GM18499 (cell line): Measurements from ENCODE around the gene HINT2.
A peak's percentile ranks its signal among the peaks of the same experiment; 100 is the strongest.

ENCODE experiments used
- ATAC-seq: cut with Tn5 transposase; IDR thresholded peaks from one replicate; pipeline ENCODE4 v1.9.1; 2021; ENCODE audit warnings: moderate number of reproducible peaks; ENCODE audit not compliant: insufficient read depth, unreplicated experiment

The HINT2 gene

DNA sequence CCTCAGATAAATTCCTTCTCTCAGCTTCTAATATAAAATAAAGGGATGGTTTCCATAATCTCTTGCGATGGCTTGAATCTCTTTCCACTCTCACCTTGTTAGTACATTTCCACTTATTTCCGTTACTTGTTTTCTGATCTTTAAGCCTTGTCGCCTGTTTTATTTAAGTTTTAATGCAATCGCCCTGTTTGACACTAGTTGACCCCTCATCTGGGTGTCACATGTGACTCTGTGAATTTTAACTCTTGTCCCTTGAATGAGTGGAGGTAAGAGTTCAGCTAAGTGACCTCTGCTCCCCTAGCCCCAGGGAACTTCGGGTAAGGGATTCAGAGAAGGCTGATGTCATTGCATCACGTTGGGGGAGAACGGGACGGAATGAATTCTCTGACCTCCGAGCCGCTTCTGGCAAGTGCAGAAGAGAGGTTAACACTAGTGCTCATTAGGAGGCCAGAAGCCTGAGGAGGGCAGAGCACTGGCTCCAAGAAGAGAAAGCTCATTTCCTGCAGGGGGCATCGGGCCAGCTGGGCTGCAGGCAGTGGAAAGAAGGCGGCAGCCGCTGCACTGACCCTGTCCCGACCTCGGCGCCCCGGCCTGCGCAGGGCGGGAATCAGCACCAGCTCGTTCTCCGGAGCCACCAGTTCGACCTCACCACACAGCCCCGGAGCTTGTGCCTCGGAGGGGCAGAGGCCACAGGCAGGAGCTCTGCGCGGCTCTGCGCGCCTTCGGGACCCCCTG, 569 bp downstream of the HINT2 start:
- ATAC-seq = no peak

DNA sequence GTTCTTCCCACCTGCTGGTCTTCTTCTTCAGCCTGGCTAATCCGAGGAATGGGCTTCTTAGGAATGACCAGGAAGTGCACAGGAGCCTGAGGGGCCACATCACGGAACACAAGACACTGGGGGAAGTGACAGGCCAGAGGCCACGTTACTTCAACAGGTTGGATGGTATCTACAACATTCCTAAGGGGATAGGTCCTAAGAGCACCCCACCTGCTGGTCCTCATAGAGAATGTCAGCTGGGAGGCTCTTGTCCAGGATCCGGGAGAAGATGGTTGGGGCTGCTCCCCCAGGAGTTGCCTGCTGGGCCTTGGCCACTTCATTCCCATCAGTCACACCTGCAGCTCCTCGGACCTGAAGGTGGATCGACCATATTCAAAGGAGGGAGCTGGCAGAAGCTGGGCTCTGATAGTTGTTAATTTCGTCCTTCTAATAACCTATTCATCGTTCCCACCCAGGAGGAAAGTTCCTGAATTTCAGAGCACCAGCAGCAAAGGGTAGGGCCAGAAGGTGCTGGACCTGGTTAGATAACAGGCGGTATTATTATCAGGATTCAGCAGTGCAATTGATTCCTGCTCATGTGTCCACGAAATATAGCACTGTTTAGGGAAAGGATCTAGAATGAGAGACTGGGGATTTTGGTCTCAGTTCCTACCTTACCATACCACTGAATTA, 1.3 kb downstream of the HINT2 start:
- ATAC-seq = no peak

DNA sequence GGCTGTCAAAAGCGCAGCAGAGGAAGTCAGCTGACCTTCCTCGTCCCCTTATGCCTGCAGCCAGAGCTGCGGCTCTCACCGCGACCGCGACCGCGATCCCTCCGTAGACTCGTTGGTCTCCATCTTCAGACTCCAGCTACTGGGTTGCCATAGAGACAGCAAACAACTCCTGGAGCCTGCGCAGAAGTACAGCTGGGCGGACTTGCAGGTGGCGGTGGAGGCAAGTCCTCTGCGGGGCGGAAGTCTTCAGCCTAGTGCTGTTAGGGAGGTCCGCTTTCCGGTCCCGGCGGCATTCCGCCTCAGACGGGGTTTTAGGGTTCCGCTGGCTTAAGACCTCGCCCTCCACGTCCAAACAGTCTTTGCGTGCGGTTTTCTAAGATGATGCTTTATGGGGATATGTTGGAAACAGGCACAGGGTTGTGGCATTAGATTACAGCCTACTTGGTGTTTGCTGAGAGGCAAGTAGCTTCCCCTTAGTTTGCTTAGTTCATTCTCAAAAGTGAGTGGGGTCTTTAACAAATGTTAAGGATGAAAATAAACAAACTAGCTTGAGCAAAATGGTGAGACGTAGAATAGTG, 2.7 kb downstream of the HINT2 start, which contains the start of gene SPAG8:
Gene SPAG8, minus strand, starts transcription at position 238 of the 578 bp plus-strand sequence. Its CDS starts 115 bp downstream, at position 123.
- ATAC-seq = peak; percentile 56

DNA sequence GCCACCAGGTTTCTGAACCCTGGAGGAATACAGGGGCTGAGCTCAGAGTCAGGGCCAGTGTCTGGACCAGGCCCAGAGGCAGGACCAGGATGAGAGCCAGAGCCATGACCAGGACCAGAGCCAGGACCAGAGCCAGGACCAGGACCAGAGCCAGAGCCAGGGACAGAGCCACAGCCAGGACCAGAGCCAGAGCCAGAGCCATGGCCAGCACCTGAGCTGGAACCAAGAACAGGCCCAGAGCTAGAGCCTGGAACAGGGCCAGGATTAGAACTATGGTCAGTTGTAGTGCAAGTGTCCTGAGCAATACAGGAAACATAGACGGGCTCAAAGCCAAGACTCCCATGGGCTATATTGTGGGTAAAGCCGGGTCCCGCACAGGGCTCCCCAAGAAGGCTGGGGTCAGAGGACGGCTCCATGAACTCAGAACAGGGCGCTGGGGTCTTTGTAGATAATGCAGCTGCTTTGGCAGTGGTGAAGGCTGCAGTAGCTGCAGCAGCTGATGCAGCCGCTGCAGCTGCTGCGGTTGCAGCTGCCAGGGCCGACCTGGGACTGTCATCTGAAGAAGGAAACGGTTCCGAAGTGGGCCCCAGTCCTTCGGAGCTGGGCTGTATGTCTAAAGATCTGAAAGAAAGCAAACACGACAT, 3.3 kb downstream of the HINT2 start:
- ATAC-seq = no peak

DNA sequence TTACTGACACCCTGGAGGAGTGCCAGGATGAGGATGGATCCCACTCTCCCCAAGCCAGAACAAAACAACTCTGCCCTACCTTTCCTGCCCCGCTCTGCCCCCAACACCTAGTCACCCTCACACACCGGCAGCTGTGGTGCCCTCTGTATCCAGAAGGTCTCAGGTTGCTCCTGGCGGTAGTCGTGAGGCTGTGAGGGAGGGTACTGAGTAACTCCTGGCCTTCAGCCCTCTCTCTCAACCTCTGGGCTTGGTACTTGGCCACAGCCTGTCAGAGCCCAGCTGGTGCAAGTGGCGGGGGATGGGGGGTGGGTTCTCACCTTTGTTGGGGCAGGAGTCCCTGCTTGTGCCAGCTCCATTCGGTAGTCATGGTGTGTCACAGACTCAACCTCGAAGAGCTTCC, 4.7 kb downstream of the HINT2 start:
- no peak for ATAC-seq

DNA sequence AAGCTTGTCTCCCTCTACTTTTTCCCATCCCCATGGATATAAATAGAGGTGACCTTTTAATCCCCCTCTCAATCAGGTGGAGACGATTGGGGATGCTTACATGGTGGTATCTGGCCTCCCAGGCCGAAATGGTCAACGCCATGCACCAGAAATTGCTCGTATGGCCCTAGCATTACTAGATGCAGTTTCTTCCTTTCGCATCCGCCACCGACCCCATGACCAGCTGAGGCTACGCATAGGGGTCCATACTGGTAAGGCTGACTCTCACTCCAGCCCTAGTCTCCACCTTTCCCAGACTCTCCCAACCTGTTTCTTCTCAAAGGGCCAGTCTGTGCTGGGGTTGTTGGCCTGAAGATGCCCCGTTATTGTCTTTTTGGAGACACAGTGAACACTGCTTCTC, 6.4 kb downstream of the HINT2 start:
- no peak for ATAC-seq

DNA sequence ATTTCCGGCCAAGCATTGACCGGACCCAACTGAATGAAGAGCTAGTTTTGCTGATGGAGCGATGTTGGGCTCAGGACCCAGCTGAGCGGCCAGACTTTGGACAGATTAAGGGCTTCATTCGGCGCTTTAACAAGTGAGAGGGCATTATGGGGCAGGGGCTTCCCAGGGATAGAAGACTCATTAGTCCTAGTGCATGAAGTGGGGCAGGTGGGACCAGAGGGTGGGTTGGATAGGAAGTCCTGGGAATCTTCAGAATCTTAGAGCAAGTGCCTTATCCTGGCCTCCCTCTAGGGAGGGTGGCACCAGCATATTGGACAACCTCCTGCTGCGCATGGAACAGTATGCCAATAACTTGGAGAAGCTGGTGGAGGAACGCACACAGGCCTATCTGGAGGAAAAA, 8.7 kb downstream of the HINT2 start:
- no peak for ATAC-seq

DNA sequence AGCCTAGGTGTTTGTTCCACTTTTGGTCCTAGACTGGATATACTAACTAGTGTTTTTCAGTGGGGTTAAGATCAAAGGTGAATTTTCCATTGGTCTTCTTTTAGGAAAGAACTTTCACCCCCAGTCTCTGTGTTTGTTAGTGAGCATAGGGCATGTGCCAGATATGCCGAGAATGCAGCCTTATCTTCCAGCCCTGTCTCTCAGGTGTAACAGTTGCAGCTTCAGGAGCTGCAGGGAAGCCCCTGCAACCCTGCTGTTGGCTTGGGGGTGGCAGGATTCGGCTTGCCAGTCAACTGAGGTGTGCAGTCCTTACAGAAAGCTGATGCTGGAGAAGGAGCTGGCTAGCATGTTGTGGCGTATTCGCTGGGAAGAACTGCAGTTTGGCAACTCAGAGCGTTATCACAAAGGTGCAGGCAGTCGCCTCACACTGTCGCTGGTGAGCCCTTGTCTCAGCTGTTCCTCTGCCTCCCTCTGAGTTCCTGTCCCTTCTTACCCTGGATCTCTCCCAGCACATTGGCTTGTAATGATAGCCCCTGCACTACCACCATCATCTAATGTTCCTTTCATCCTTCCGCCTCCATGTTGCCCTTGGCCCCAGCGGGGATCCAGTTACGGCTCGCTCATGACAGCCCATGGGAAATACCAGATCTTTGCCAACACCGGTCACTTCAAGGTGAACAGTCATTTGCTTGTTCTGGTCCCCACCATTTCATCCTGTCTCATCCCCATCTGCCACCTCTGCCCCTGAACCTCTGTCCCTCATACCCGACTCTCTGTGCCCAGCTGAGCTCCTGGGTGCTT, 13.3 kb downstream of the HINT2 start:
- ATAC-seq = no peak

DNA sequence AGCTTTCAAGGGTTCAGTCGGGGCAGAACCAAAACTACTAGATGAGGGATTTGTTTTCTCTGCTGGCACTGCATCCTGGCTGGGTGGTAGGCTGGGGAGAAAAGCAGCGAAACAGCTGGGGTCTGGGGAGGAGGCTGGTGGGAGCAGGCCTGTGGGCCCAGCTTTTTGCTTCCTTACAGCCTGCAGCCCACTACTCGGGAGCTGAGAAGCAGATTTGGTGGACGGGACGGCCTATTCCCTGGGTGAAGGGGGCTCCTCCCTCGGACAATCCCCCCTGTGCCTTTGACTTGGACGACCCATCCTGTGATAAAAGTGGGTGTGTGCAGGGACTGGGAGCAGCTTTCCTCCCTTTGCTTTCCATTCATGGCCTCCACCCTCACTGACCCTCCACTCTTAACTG, 14.3 kb downstream of the HINT2 start:
- no peak for ATAC-seq

DNA sequence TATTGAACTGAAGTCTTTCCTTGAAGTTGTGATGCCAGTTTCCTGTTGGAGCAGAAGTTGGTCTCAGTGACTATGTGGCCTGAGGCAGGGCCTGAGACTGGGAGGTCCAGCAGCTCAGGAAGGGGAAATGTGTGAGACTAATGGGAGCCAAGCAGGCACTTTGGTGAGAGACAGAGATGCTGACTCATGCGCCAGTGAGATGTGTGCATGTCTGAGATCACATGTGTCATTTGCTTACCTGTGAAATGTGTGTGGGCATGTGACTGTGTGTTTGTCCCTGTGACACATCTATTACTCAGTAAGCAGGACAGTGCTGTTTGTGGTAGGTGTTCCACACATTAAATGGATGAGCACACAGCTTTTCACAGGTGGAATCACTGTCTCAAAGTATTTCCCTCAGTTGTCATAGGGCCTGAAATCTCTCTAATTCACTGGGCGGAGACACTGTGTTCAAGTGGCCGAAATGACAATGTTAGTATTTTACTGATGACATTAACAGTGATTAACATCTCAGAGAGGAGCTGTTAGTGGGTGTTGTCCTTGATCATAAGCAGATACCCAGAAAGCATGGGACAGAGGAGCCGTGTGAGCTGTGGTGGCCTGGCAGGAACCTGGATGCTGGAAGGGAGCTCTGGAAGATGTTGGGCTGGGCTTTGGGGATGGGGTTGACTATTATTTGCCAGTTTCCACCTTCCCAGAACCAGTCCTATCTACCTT, 16.0 kb downstream of the HINT2 start:
- no peak for ATAC-seq

DNA sequence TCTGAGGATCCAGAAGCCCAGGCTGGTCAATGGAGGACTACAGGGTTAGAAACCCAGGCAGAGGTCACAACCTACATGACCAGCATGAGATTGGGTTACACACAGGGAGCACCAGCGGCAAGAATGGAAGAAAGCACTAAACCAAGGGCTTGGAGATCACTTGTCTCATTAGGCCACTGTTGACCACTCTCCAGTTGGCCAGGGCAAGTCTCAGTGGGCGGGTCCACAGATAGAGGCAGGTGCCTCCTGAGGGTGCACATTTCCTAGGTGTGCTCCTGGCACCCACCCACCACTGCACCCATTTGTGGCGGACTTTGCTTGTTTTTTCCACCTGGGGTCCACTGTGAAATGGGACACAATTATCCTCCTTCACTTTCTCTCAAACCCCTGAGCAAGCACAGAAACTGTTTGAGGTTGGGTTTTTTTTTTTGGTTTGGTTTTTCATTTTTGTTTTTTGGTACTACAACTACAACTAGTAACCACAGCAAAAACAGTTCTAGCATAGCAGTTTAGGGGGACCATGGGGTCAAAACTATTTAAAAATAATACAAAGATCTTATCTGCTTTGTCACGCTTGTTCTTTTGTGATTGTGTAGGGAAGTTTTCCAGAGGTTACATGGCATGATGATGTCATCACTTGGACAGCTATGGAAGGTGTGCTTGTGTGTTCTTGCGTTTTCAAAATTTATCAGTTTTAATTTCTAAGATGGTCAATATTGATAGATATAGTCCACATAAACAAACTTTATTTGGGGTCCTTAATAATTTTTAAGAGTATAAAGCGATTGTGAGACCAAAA, 17.3 kb downstream of the HINT2 start:
- no peak for ATAC-seq

DNA sequence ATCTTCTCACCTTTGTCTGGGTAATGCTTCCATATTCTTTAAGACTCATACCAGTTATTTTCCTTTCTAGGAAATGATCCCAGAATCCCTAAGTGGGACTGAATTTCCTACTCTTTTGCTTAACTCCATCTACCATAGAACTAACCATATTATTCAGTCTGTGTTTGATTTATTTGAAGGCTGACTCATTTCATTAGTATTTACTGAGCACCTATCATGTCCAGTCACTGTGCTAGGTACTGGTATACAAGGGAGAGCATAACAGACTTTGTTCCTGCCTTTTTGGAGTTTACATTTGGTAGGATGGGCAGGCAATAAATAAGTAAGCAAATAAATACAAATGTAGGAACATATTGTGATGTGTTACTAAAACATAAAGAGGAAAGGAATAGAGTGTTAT, 19.1 kb downstream of the HINT2 start:
- no peak for ATAC-seq

DNA sequence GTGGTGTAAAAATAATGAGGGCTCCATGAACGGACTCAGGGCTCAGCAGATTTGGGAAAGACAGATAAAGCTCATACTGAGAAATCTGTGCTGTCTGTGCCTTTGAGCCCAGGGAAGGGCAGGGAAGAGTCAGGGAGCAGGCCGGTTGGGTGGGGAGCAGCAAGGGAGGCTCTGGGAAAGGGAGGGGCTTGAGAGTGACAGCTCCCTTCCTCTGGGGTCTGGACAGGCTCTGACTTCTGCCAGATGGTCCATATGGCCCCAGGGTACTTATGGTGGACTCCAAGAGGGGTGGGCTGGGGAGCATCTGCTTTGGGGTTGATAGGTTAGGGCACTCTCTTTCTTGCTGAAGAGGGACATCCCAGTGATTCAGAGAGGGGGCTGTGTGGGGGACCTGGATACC, 21.4 kb downstream of the HINT2 start:
- no peak for ATAC-seq

DNA sequence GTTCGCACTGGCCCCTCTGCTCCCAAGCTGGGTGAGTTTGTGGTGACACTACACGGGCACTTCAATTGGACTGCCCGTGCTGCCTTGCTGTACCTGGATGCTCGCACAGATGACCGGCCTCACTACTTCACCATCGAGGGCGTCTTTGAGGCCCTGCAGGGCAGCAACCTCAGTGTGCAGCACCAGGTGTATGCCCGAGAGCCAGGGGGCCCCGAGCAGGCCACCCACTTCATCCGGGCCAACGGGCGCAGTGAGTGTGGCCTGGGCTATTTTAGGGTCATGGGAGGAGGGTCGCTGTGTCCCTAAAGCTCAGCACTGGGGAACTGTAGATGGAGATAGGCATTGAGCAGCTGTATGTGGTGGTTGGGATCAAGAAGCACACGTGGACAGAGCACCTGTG, 22.0 kb downstream of the HINT2 start:
- no peak for ATAC-seq

DNA sequence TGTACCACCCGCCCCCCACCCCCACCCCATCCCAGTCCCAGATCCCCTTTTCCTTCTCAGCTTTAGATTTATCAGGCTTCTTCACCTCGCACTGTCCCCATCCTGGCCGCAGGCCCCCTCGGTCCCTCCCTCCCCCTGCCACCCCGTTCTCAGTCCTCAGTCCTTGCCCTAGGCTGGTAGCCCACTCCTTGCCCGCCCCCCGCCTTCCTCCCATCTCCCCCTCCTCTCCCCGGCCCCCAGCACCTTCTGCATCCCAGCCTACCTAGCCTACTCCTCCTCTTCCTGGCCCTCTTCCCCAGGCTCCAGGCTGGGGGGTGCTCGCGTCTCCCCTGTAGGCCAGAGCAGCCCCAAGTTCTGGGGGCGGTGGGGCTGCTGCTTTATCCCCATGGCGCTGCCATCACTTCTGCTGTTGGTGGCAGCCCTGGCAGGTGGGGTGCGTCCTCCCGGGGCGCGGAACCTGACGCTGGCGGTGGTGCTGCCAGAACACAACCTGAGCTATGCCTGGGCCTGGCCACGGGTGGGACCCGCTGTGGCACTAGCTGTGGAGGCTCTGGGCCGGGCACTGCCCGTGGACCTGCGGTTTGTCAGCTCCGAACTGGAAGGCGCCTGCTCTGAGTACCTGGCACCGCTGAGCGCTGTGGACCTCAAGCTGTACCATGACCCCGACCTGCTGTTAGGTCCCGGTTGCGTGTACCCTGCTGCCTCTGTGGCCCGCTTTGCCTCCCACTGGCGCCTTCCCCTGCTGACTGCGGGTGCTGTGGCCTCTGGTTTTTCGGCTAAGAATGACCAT, 22.6 kb downstream of the HINT2 start:
- ATAC-seq = no peak

DNA sequence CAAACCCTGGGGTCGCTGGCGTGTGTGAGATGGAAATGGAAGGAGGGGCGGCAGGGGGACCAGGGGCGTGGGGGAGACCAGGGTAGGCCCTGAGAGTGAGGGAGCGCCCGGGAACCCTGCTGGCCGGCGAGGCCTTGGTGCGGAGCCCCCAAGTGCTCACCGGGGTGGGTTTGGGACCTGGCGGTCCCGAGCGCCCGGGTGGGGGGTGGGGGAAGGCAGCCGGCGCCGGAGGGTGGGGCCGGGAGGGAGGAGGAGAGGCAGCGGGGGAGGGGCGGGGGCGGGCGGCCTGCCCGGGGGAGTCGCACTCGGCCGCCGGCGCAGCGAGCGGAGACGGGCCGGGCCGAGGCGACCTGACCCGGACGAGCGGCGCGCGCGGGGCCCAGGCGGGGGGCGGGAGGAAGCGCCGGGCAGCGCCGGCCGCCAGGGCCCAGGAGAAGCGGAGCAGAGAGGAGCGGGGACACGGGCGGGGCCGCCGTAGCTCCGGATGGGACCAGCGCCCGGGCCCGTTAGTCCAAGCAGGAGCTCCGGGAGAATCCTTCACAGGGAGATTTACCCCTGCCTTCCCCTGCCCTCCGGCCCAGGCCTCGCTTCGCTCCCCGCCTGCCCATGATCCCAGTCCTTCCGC, 23.4 kb downstream of the HINT2 start, which contains the start of gene NPR2:
Gene NPR2, plus strand, starts transcription at position 295 of the 625 bp plus-strand sequence. CDS start 818 bp downstream, outside the sequence.
- no peak for ATAC-seq
